GM12878 (cell line): ENCODE data around the gene SCAF8. TPM values are rescaled to one million over a fixed set of nuclear protein-coding genes. Genes with fewer than 3 reads are reported as not detected.

Experiments
- ATAC-seq: fragments of 200-7000 bp; cut with Tn5 transposase; 3 replicates; pipeline ENCODE4 v1.9.1; 2020; ENCODE audit warnings: mild to moderate bottlenecking, moderate library complexity
- BruUV-seq: library from RNA; stranded (reverse); fragments of 400-500 nt; replicated peaks from 2 replicates; lab custom pipeline; 2021; lab: Mats Ljungman, UMichigan
- CTCF ChIA-PET: fragments of 300-600 bp; sonication (Branson Sonifier 250); formaldehyde crosslinking; extraction: SDS; loops from one replicate; lab custom pipeline; 2021; ENCODE audit warnings: inconsistent platforms; lab: Yijun Ruan, JAX
- POLR2A ChIA-PET: fragments of 350-600 bp; formaldehyde crosslinking; extraction: SDS; loops from one replicate; lab custom pipeline; 2021; ENCODE audit warnings: inconsistent platforms; lab: Charles Lee
- RAD21 ChIA-PET: fragments of 300-600 bp; sonication (Branson Sonifier 250); formaldehyde crosslinking; loops from one replicate; lab custom pipeline; 2023; ENCODE audit warnings: antibody characterized with exemption; ENCODE audit not compliant: unreplicated experiment; lab: Charles Lee
- SMC1A ChIA-PET: fragments of 300-600 bp; sonication (Branson Sonifier 250); formaldehyde crosslinking; loops from one replicate; lab custom pipeline; 2023; ENCODE audit not compliant: unreplicated experiment, uncharacterized antibody; lab: Charles Lee
- DNase-seq: peaks from one replicate; pipeline ENCODE4 v3.0.0-alpha.2; 2011; ENCODE audit warnings: low read depth, low spot score
- FAIRE-seq: peaks from 3 replicates; lab custom pipeline; 2011; peaks lifted over from hg19 to GRCh38; lab: Jason Lieb, UNC
- H2AFZ ChIP-seq: 2 replicates; pipeline ENCODE4 v1.6.0; 2011; ENCODE audit warnings: low read depth, low read length, control low read depth; ENCODE audit not compliant: control insufficient read depth
- H3K27ac ChIP-seq: 2 replicates; pipeline ENCODE4 v1.5.1; 2011; ENCODE audit warnings: control low read depth; ENCODE audit not compliant: control insufficient read depth, insufficient read depth
- H3K27me3 ChIP-seq, 2 experiments: replicated peaks in 1 of 2; 2 replicates each; pipeline versions ENCODE4 v1.6.0 to v1.6.1; 2011; ENCODE audit warnings: low read length in 1 of 2; ENCODE audit not compliant: control insufficient read depth in 2 of 2, insufficient read depth in 2 of 2
- H3K36me3 ChIP-seq, 2 experiments: 2 replicates each; pipeline ENCODE4 v1.5.1; 2011; ENCODE audit warnings: low read length in 1 of 2; ENCODE audit not compliant: control insufficient read depth in 2 of 2, insufficient read depth in 2 of 2
- H3K4me1 ChIP-seq: 2 replicates; pipeline ENCODE4 v1.6.1; 2011; ENCODE audit warnings: mild to moderate bottlenecking, low read length, moderate library complexity, mixed read lengths; ENCODE audit not compliant: control insufficient read depth, insufficient read depth
- H3K4me2 ChIP-seq: 2 replicates; pipeline ENCODE4 v1.6.0; 2011; ENCODE audit warnings: control low read depth; ENCODE audit not compliant: control insufficient read depth, insufficient read depth
- H3K4me3 ChIP-seq: fragments of 200-600 bp; sonication (generic); 2 replicates; pipeline ENCODE4 v1.5.1; 2016
- H3K79me2 ChIP-seq: 2 replicates; pipeline ENCODE4 v1.6.0; 2011; ENCODE audit warnings: low read length; ENCODE audit not compliant: control insufficient read depth, insufficient read depth
- H3K9ac ChIP-seq: 2 replicates; pipeline ENCODE4 v1.8.0; 2011; ENCODE audit warnings: low read length, control low read depth, mixed read lengths; ENCODE audit not compliant: control insufficient read depth, insufficient read depth
- H3K9me3 ChIP-seq: replicated peaks from 3 replicates; pipeline ENCODE4 v1.5.1; 2011; ENCODE audit warnings: mild to moderate bottlenecking, low read length; ENCODE audit not compliant: control insufficient read depth, insufficient read depth
- H4K20me1 ChIP-seq: 2 replicates; pipeline ENCODE4 v1.6.0; 2011; ENCODE audit not compliant: control insufficient read depth, insufficient read depth
- ASH2L ChIP-seq: fragments of 300-600, 200-600 bp; sonication (generic); IDR thresholded peaks from 2 replicates; pipeline ENCODE4 v1.6.1; 2017; ENCODE audit warnings: low read depth, mild to moderate bottlenecking, borderline replicate concordance
- BCLAF1 ChIP-seq: fragments of 450-650 bp; IDR thresholded peaks from 2 replicates; pipeline ENCODE4 v1.6.1; 2017; ENCODE audit warnings: antibody characterized with exemption, mild to moderate bottlenecking, moderate library complexity
- CBFB ChIP-seq: IDR thresholded peaks from 2 replicates; pipeline ENCODE4 v1.6.1; 2016; ENCODE audit warnings: antibody characterized with exemption, low read depth
- DPF2 ChIP-seq: fragments of 450-650 bp; IDR thresholded peaks from 2 replicates; pipeline ENCODE4 v1.6.1; 2017; ENCODE audit warnings: mild to moderate bottlenecking
- EGR1 ChIP-seq, 2 experiments: IDR thresholded peaks; 1 replicate in 1 of 2; 2 replicates in 1 of 2; pipeline ENCODE4 v1.6.1; 2011 to 2012; ENCODE audit warnings: low read depth in 2 of 2, low read length in 2 of 2, borderline replicate concordance in 1 of 2, mild to moderate bottlenecking in 1 of 2, moderate library complexity in 1 of 2
- EP300 ChIP-seq, 2 experiments: fragments of 150-350 bp in 1 of 2; IDR thresholded peaks; 2 replicates each; pipeline ENCODE4 v1.6.1; 2011 to 2012; ENCODE audit warnings: low read depth in 2 of 2, low read length in 2 of 2, borderline replicate concordance in 1 of 2, improper control_type of control experiment in 1 of 2, inconsistent platforms in 1 of 2; ENCODE audit not compliant: control insufficient read depth in 1 of 2
- ETV6 ChIP-seq, 2 experiments: fragments of 450-650 bp in 1 of 2; IDR thresholded peaks in 1 of 2; conservative IDR thresholded peaks in 1 of 2; 2 replicates each; pipeline ENCODE4 v1.6.1; 2014; ENCODE audit warnings: antibody characterized with exemption in 1 of 2, borderline replicate concordance in 1 of 2, low read depth in 1 of 2, mild to moderate bottlenecking in 1 of 2, moderate library complexity in 1 of 2
- MLLT1 ChIP-seq: fragments of 450-650 bp; IDR thresholded peaks from 2 replicates; pipeline ENCODE4 v1.6.1; 2016; ENCODE audit warnings: mild to moderate bottlenecking
- NR2F1 ChIP-seq: fragments of 450-650 bp; conservative IDR thresholded peaks from 2 replicates; pipeline ENCODE4 v1.6.1; 2017; ENCODE audit warnings: mild to moderate bottlenecking
- RAD21 ChIP-seq: IDR thresholded peaks from 2 replicates; pipeline ENCODE4 v1.6.1; 2011; ENCODE audit warnings: mild to moderate bottlenecking, low read depth, low read length, moderate library complexity; ENCODE audit not compliant: insufficient read depth
- SKIL ChIP-seq: fragments of 450-650 bp; IDR thresholded peaks from 2 replicates; pipeline ENCODE4 v1.6.1; 2017; ENCODE audit warnings: mild to moderate bottlenecking, low read depth, inconsistent platforms; ENCODE audit not compliant: poor library complexity, severe bottlenecking
- SMC3 ChIP-seq: IDR thresholded peaks from 2 replicates; pipeline ENCODE4 v1.6.1; 2011; ENCODE audit warnings: low read length, improper control_type of control experiment, borderline replicate concordance
- ZBTB33 ChIP-seq: fragments of 450-650 bp; IDR thresholded peaks from 2 replicates; pipeline ENCODE4 v1.6.1; 2017; ENCODE audit warnings: mild to moderate bottlenecking
- ZZZ3 ChIP-seq: IDR thresholded peaks from 2 replicates; pipeline ENCODE4 v1.6.1; 2011; ENCODE audit warnings: low read depth; ENCODE audit not compliant: control insufficient read depth, insufficient read length
- WGBS: methylation state at CpG from one replicate; pipeline ENCODE4 v1.1.6; 2016; ENCODE audit warnings: low lambda C conversion rate; ENCODE audit not compliant: insufficient replicate concordance, insufficient coverage; ENCODE audit errors: missing lambda C conversion rate; 5-methylcytosine and 5-hydroxymethylcytosine counted together
- in situ Hi-C: fragments of 300-500 bp; cut with MboI; formaldehyde crosslinking; loops from 9 replicates; pipeline ENCODE4 v1.14.3; 2018; ENCODE audit warnings: mixed read lengths
- intact Hi-C: fragments of 100-400 bp; cut with micrococcal nuclease; formaldehyde crosslinking; loops from one replicate; pipeline ENCODE4 v1.14.2; 2022; ENCODE audit not compliant: unreplicated experiment
- polyA plus RNA-seq, 11 experiments: library from polyadenylated mRNA; depleted of rRNA in 4 of 11; unstranded in 6 of 11; stranded (reverse) in 5 of 11; fragments of >200 nt; fragmentation: Nextera tagmentation in 4 of 11; fragmentation: Illumina TruSeq in 1 of 11; extraction: Ambion mirVana in 4 of 11; extraction: Trizol in 1 of 11; gene quantifications; 1 replicate in 1 of 11; 2 replicates in 10 of 11; pipeline versions ENCODE4 v1.2.1 to v1.2.3, GENCODE V29; 2011 to 2016; ENCODE audit warnings: inconsistent platforms in 2 of 11, missing spikeins in 2 of 11, low read depth in 1 of 11
- total RNA-seq, 4 experiments: library from RNA; depleted of rRNA in 3 of 4; stranded (reverse); fragments of >200 nt in 3 of 4; fragmentation: Illumina TruSeq in 1 of 4; extraction: Trizol in 1 of 4; gene quantifications; 2 replicates each; pipeline versions ENCODE4 v1.2.1 to v1.2.3, GENCODE V29; 2013 to 2021

The SCAF8 gene
- total and polyA plus RNA-seq, 10 of the 15 experiments (the other 5 are each of a cell fraction or from before 2014, with no cell fraction given): 8.1 to 28.8 (median 15.9) TPM

- BruUV-seq: no TSS peak
- ChIA-PET SMC1A (interaction anchor here (0.6 to 2.6 kb wide), 4 partner anchors 9 to 147 kb away, joined by 3 to 9 read pairs (median 4); no protein-coding TSS in a partner anchor), POLR2A (no interaction called here), CTCF (interaction anchor here (2.0 kb wide), 1 partner anchor 155 kb away, joined by 6 read pairs; no protein-coding TSS in a partner anchor), RAD21 (no interaction called here)
- no peaks in the 10 kb centered on the region for H3K4me1 ChIP-seq
- H3K27me3 ChIP-seq: no peaks in the 10 kb centered on the region
- H3K79me2 ChIP-seq: no peaks in the 10 kb centered on the region; the same call in 1 of the 2 replicates
- H3K9me3 ChIP-seq: no peaks in the 10 kb centered on the region
- FAIRE-seq: no peak
- H3K4me2 ChIP-seq: no peak overlapping the region
- no peak overlapping the region for H3K4me3 ChIP-seq
- no peak overlapping the region for H2AFZ ChIP-seq
- intact Hi-C loops: no loop called here
- DNase-seq: no peak
- in situ Hi-C loops: no loop called here
- no peak overlapping the region for H3K27ac ChIP-seq
- H3K36me3 ChIP-seq: peaks cover 1 to 18% of the 10 kb centered on the region in 2 experiments
- ATAC-seq: no peak
- 91% methylated on average over 1 of the region's 1 CpG for WGBS
- H3K9ac ChIP-seq: no peak overlapping the region
- no peaks in the 10 kb centered on the region for H4K20me1 ChIP-seq
- no peak for TF ChIP-seq SKIL
- TF ChIP-seq NR2F1: no peak
- no peak for TF ChIP-seq SMC3
- TF ChIP-seq EP300 (IDR thresholded peaks at IDR 0.05; ENCODE audit: borderline replicate concordance in 1 of 2, control insufficient read depth in 1 of 2, low read depth in 2 of 2, low read length in 2 of 2): no peak
- TF ChIP-seq BCLAF1: no peak
- TF ChIP-seq ZBTB33: no peak
- no peak for TF ChIP-seq EGR1 (IDR thresholded peaks at IDR 0.05; ENCODE audit: borderline replicate concordance in 1 of 2, low read depth in 2 of 2, low read length in 2 of 2)
- TF ChIP-seq MLLT1: no peak
- TF ChIP-seq ETV6 (conservative IDR thresholded peaks at IDR 0.05 in 1 of 2, IDR thresholded peaks at IDR 0.05 in 1 of 2; ENCODE audit: borderline replicate concordance in 1 of 2, low read depth in 1 of 2): no peak
- TF ChIP-seq ZZZ3: no peak
- TF ChIP-seq CBFB: no peak
- no peak for TF ChIP-seq ASH2L
- TF ChIP-seq DPF2: no peak
- TF ChIP-seq RAD21: no peak
Observed at GRCh38 chr6:154829970-154830369, 96.8 kb downstream of the SCAF8 start.
